ENCODE results near the gene RNASE7.
"Not testable (repeated sequence)": the region's sequence is repeated elsewhere in the genome, so short reads cannot be mapped to it uniquely, and the experiment has no call there.

Gene RNASE7

DNA sequence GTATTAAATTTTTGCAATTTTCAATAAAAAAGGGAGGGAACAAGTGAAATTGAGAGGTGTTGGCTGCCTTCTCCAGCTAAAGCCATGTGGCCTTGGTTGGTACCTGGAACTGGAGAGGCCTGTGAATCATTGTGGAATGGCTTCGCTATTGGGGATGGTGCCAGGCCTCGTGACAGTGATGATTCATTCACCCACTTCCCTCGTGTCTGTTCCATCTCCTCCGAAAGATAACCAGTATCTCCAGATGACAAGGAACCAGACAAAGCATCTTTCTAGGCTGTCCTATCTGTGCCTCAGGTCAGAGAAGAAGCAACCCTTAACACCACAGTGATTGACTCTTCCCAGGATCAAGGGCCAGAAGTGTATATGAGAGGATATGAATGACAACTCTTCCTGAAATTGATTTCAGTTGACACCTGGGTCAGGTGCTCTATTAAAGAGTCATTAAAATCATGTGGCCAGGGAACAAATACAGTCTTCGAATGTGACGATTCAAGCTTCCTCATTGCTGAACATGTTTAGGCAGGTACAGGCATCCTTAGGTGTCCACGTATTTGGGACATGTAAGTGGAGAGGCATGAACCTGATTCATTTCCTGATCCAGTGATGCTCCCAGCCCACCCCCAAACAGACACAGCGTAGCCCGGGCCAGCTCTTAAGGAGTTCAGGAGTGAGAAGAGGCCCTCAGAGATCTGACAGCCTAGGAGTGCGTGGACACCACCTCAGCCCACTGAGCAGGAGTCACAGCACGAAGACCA is at the start of gene RNASE7:
TSS of gene RNASE7 (plus strand) at position 687 of the 758 bp plus-strand sequence. CDS start 631 bp downstream, outside the sequence.
- no peaks in the 10 kb centered on the region for H3K9me3 Mint-ChIP-seq
- H3K36me3 Mint-ChIP-seq (ENCODE audit: low read depth): no peaks in the 10 kb centered on the region
- H3K4me3 Mint-ChIP-seq: no peak within 1 kb of the TSS
- no peak for DNase-seq
- H3K27ac Mint-ChIP-seq: no peak within 1 kb of the TSS
- peaks cover 7% of the 10 kb centered on the region for H3K4me1 Mint-ChIP-seq (ENCODE audit: low read depth)
- peaks cover 10% of the 10 kb centered on the region for H3K27me3 Mint-ChIP-seq

GRCh38 chr14:20996521-20996920 is 45.6 kb upstream of the RNASE7 start:
- Mint-ChIP-seq H3K9me3 (no peaks in the 10 kb centered on the region), H3K36me3 (ENCODE audit: low read depth) (peaks cover 65% of the 10 kb centered on the region)

DNA sequence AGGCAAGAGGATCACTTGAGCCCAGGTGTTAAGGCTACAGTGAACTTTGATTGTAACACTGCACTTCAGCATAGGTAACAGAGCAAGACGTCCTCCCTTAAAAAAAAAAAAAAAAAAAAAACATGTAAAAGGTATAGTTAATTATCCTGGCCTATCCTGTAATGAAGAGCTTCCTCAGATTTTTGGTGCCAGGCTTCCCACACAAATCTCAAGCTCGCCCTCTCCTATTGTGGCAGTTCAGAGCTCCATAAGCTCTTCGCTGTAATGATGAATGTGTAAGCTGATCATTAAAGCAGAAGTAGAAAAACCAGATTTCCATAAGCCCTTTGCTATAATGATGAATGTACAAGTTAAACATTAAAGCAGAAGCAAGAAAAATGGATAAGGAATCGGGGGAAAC is 45.0 kb upstream of the RNASE7 start:
- no peak overlapping the region for H3K27ac Mint-ChIP-seq
- H3K4me3 Mint-ChIP-seq: no peak overlapping the region
- H3K9me3 Mint-ChIP-seq: no peaks in the 10 kb centered on the region
- DNase-seq: no peak
- peaks cover 18% of the 10 kb centered on the region for H3K4me1 Mint-ChIP-seq (ENCODE audit: low read depth)
- H3K27me3 Mint-ChIP-seq: no peaks in the 10 kb centered on the region
- peaks cover 59% of the 10 kb centered on the region for H3K36me3 Mint-ChIP-seq (ENCODE audit: low read depth)

More at GRCh38 chr14:20996521-20996920, 45.6 kb upstream of the RNASE7 start:
- Mint-ChIP-seq H3K4me3 (no peak overlapping the region), H3K27ac (no peak overlapping the region), H3K4me1 (ENCODE audit: low read depth) (peaks cover 24% of the 10 kb centered on the region), H3K27me3 (no peaks in the 10 kb centered on the region)
- no peak for DNase-seq

DNA sequence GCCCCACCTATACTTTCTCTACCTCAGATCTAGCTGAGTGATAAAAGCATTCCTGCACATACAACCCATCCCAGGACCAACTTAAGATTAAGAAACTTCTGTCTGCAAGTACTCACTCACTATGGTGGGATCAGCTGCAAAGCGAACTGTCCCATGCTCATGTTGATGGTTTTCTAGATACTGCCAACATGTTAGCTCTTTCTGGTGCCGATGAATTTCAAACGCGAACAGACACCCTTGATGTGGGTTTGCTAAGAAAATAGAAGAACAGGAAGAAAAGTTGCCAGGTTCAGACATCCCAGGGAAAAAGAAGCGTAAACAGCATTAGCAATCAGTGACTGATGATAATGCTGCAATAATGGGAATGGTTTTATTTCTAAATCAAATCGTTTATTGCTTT is 44.6 kb upstream of the RNASE7 start:
- no peak for DNase-seq
- Mint-ChIP-seq H3K4me1 (ENCODE audit: low read depth) (peaks cover 17% of the 10 kb centered on the region), H3K36me3 (ENCODE audit: low read depth) (peaks cover 54% of the 10 kb centered on the region), H3K9me3 (no peaks in the 10 kb centered on the region), H3K27me3 (no peaks in the 10 kb centered on the region), H3K4me3 (no peak overlapping the region), H3K27ac (no peak overlapping the region)

DNA sequence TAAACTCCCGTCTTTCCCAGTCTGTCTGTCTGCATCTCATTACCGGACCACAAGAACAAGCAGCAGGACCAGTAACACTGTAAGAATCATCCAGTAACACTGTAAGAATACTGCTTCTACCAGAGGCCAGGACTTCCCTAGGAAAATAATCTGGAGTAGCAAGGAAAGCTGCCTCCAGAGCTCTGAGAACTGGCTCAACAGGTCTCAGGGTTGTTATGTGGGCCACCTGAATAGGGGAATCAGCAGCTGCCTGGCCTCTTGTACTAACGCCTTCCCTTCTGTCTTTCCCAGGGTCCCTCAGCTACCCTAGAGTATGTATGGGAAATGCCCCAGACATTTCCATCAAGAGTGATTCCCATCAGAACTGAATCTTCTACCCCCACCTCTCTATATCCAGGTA is 44.0 kb upstream of the RNASE7 start:
- Mint-ChIP-seq H3K9me3 (no peaks in the 10 kb centered on the region), H3K27me3 (no peaks in the 10 kb centered on the region), H3K4me1 (ENCODE audit: low read depth) (peaks cover 14% of the 10 kb centered on the region), H3K27ac (peak overlapping the region; percentile 40), H3K4me3 (no peak overlapping the region), H3K36me3 (ENCODE audit: low read depth) (peaks cover 49% of the 10 kb centered on the region)
- no peak for DNase-seq

DNA sequence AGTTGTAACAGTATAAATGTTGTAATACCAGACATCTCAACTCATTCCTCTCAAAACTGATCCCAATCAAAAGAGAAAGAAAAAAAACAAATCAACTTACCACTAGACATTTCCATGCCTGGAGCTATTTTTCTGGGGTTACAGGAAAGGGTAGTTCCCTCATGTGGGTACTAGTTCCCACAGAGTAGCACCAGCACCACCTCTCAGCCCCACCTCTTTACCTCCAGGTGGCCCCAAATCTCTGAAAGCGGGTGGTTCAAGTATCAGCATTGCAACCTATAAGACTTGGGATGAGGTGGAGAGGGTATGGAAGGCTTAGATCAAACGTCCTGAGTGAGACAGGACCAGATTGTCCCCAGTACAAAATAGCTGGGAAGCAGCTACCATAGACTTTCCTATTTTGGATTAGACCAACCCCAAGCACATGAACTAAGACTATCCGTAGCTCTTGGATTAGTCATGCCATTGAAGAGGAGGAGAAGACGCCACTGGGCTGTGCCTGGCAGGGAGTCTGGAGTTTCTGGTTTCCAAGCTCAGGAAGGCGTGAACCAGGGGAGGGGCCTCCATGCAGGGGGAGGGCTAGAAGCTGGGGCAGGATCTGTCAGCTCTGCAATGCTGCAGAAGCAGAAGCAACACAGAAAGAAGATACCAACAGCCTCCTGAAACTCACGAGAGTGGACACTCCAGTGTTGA is 43.3 kb upstream of the RNASE7 start, which contains the start of gene SLC39A2:
TSS of gene SLC39A2 (plus strand) at position 620 of the 693 bp plus-strand sequence. CDS start 154 bp downstream, outside the sequence.
- Mint-ChIP-seq H3K4me3 (no peak within 1 kb of the TSS), H3K27ac (peak within 1 kb of the TSS; percentile 40), H3K27me3 (no peaks in the 10 kb centered on the region), H3K9me3 (no peaks in the 10 kb centered on the region), H3K36me3 (ENCODE audit: low read depth) (peaks cover 42% of the 10 kb centered on the region), H3K4me1 (ENCODE audit: low read depth) (peaks cover 14% of the 10 kb centered on the region)
- DNase-seq: no peak

DNA sequence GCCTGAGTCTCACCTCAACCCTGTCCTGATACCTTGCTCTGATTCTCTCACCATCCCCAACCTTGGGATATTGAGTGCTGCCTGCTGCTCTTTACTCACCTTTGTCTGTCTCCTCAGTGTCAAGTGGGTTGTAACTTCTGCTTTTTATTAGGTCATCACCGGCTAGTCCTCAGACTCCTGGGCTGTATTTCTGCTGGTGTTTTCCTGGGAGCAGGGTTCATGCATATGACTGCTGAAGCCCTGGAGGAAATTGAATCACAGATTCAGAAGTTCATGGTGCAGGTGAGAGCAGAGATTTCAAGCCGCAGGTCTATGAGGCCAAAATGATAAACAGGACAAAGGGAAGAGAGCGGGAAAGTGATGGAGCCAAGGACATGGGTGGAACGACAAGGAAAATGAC is 42.6 kb upstream of the RNASE7 start:
- Mint-ChIP-seq H3K4me1 (ENCODE audit: low read depth) (peaks cover 14% of the 10 kb centered on the region), H3K4me3 (no peak overlapping the region), H3K27me3 (no peaks in the 10 kb centered on the region), H3K27ac (no peak overlapping the region), H3K9me3 (no peaks in the 10 kb centered on the region), H3K36me3 (ENCODE audit: low read depth) (peaks cover 34% of the 10 kb centered on the region)
- no peak for DNase-seq

- Mint-ChIP-seq H3K4me1 (ENCODE audit: low read depth) (peaks cover 8% of the 10 kb centered on the region), H3K27me3 (no peaks in the 10 kb centered on the region), H3K4me3 (no peak overlapping the region), H3K9me3 (no peaks in the 10 kb centered on the region), H3K27ac (no peak overlapping the region), H3K36me3 (ENCODE audit: low read depth) (peaks cover 18% of the 10 kb centered on the region)
- no peak for DNase-seq
Measured at GRCh38 chr14:21001218-21001617, 40.9 kb upstream of the RNASE7 start.

- Mint-ChIP-seq H3K4me1 (ENCODE audit: low read depth) (no peaks in the 10 kb centered on the region), H3K4me3 (no peak overlapping the region), H3K27me3 (no peaks in the 10 kb centered on the region), H3K9me3 (no peaks in the 10 kb centered on the region), H3K36me3 (ENCODE audit: low read depth) (no peaks in the 10 kb centered on the region), H3K27ac (no peak overlapping the region)
- DNase-seq: no peak
Measured at GRCh38 chr14:21003788-21004346, 38.3 kb upstream of the RNASE7 start.

GRCh38 chr14:21009721-21010120 is 32.4 kb upstream of the RNASE7 start:
- H3K27ac Mint-ChIP-seq; H3K4me1 Mint-ChIP-seq (ENCODE audit: low read depth): not testable (repeated sequence)

GRCh38 chr14:21011136-21011535 is 31.0 kb upstream of the RNASE7 start:
- DNase-seq: no peak
- Mint-ChIP-seq H3K36me3 (ENCODE audit: low read depth) (no peaks in the 10 kb centered on the region), H3K4me3 (no peak overlapping the region), H3K27me3 (peaks cover 17% of the 10 kb centered on the region), H3K4me1 (ENCODE audit: low read depth) (no peaks in the 10 kb centered on the region), H3K27ac (no peak overlapping the region), H3K9me3 (no peaks in the 10 kb centered on the region)

More at GRCh38 chr14:21009721-21010120, 32.4 kb upstream of the RNASE7 start:
- DNase-seq; H3K4me3 Mint-ChIP-seq; H3K9me3 Mint-ChIP-seq; H3K36me3 Mint-ChIP-seq (ENCODE audit: low read depth): not testable (repeated sequence)
- peaks cover 17% of the 10 kb centered on the region for H3K27me3 Mint-ChIP-seq

GRCh38 chr14:21014761-21015190 is 27.4 kb upstream of the RNASE7 start:
- peak; percentile 81 for DNase-seq
- Mint-ChIP-seq H3K4me1 (ENCODE audit: low read depth) (no peaks in the 10 kb centered on the region), H3K27me3 (peaks cover 17% of the 10 kb centered on the region)

GRCh38 chr14:21015312-21015711 is 26.9 kb upstream of the RNASE7 start:
- H3K4me1 Mint-ChIP-seq (ENCODE audit: low read depth): no peaks in the 10 kb centered on the region
- no peak for DNase-seq
- no peaks in the 10 kb centered on the region for H3K9me3 Mint-ChIP-seq
- H3K27me3 Mint-ChIP-seq: peaks cover 17% of the 10 kb centered on the region
- H3K27ac Mint-ChIP-seq: no peak overlapping the region
- no peak overlapping the region for H3K4me3 Mint-ChIP-seq
- H3K36me3 Mint-ChIP-seq (ENCODE audit: low read depth): peaks cover 8% of the 10 kb centered on the region

More at GRCh38 chr14:21014761-21015190, 27.4 kb upstream of the RNASE7 start:
- H3K9me3 Mint-ChIP-seq: no peaks in the 10 kb centered on the region
- no peak overlapping the region for H3K27ac Mint-ChIP-seq
- H3K36me3 Mint-ChIP-seq (ENCODE audit: low read depth): peaks cover 8% of the 10 kb centered on the region
- H3K4me3 Mint-ChIP-seq: no peak overlapping the region

GRCh38 chr14:21016413-21017190 is 25.6 kb upstream of the RNASE7 start:
- Mint-ChIP-seq H3K9me3 (no peaks in the 10 kb centered on the region), H3K36me3 (ENCODE audit: low read depth) (peaks cover 8% of the 10 kb centered on the region), H3K27me3 (peaks cover 9% of the 10 kb centered on the region), H3K4me3 (no peak overlapping the region), H3K4me1 (ENCODE audit: low read depth) (no peaks in the 10 kb centered on the region), H3K27ac (no peak overlapping the region)
- no peak for DNase-seq

All from activated T-cell treated with anti-CD3 and anti-CD28 coated beads, Interleukin-2, amount 50 U/mL, for 24 hours (primary cell).